Mesothelial cell of epicardium (in vitro differentiated cells): ENCODE data around the gene TCHH. TPM values are rescaled to one million over a fixed set of nuclear protein-coding genes. Genes with fewer than 3 reads are reported as not detected.

Source experiments
- DNase-seq, 2 experiments: peaks; one replicate each; pipeline ENCODE4 v3.0.0; 2021; ENCODE audit warnings: low spot score in 2 of 2; ENCODE audit not compliant: unreplicated experiment in 2 of 2
- H3K27ac Mint-ChIP-seq: 2 replicates; pipeline ENCODE4 v1.8.0; 2021; ENCODE audit warnings: mixed read lengths
- H3K27me3 Mint-ChIP-seq: 2 replicates; pipeline ENCODE4 v1.8.0; 2021; ENCODE audit warnings: low read depth, mixed read lengths
- H3K36me3 Mint-ChIP-seq: 2 replicates; pipeline ENCODE4 v1.8.0; 2021; ENCODE audit warnings: mixed read lengths
- H3K4me1 Mint-ChIP-seq: 2 replicates; pipeline ENCODE4 v1.8.0; 2021; ENCODE audit warnings: mixed read lengths
- H3K4me3 Mint-ChIP-seq: 2 replicates; pipeline ENCODE4 v1.8.0; 2021; ENCODE audit warnings: mild to moderate bottlenecking, moderate library complexity, mixed read lengths
- H3K9me3 Mint-ChIP-seq: 2 replicates; pipeline ENCODE4 v1.8.0; 2021; ENCODE audit warnings: mixed read lengths
- total RNA-seq: library from RNA; stranded (reverse); gene quantifications from 3 replicates; pipeline ENCODE4 v1.2.1, GENCODE V29; 2021
- TF ChIP-seq, protein P1 (sequence below): fragments of 200-600 bp; sonication (generic); IDR thresholded peaks from one replicate; pipeline ENCODE4 v1.5.0; 2021; ENCODE audit warnings: antibody characterized with exemption; ENCODE audit not compliant: unreplicated experiment

TCHH gene
- total RNA-seq, 1 donor from 2014 or later = not detected

DNA sequence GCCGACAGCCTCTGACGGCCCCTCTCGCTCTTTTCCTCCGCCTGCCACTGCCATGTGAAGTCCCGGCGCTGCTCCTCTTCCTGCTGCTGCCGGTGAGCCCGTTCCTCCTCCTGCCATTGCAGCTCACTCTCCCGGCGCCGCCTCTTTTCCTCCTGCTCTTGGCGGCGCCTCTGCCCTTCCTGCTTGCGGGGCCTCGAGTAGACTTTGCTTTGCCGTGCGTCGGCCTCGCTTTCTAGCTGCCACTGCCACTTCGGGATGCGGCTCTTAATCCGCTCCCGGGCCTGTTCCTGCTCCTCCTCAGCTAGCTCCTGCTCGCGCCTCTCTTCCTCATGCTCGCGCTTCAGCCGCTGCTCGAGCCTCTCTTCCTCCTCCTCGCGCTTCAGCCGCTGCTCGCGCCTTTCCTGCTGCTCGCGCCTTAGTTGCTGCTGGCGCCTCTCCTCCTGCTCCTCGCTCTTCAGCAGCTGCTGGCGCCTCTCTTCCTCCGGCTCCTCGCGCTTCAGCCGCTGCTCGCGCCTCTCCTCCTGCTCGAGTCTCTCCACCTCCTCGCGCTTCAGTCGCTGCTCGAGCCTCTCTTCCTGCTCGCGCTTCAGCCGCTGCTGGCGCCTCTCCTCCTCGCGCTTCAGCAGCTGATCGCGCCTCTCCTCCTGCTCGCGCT is 4.3 kb downstream of the TCHH start:
- DNase-seq = no peak
- TF ChIP-seq, protein P1, sequence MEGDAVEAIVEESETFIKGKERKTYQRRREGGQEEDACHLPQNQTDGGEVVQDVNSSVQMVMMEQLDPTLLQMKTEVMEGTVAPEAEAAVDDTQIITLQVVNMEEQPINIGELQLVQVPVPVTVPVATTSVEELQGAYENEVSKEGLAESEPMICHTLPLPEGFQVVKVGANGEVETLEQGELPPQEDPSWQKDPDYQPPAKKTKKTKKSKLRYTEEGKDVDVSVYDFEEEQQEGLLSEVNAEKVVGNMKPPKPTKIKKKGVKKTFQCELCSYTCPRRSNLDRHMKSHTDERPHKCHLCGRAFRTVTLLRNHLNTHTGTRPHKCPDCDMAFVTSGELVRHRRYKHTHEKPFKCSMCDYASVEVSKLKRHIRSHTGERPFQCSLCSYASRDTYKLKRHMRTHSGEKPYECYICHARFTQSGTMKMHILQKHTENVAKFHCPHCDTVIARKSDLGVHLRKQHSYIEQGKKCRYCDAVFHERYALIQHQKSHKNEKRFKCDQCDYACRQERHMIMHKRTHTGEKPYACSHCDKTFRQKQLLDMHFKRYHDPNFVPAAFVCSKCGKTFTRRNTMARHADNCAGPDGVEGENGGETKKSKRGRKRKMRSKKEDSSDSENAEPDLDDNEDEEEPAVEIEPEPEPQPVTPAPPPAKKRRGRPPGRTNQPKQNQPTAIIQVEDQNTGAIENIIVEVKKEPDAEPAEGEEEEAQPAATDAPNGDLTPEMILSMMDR = no peak
- no peaks in the 10 kb centered on the region for H3K36me3 Mint-ChIP-seq
- H3K4me1 Mint-ChIP-seq = no peaks in the 10 kb centered on the region
- no peak overlapping the region for H3K4me3 Mint-ChIP-seq
- H3K27me3 Mint-ChIP-seq = peaks cover 1% of the 10 kb centered on the region
- no peak overlapping the region for H3K27ac Mint-ChIP-seq
- peaks cover 7% of the 10 kb centered on the region for H3K9me3 Mint-ChIP-seq

DNA sequence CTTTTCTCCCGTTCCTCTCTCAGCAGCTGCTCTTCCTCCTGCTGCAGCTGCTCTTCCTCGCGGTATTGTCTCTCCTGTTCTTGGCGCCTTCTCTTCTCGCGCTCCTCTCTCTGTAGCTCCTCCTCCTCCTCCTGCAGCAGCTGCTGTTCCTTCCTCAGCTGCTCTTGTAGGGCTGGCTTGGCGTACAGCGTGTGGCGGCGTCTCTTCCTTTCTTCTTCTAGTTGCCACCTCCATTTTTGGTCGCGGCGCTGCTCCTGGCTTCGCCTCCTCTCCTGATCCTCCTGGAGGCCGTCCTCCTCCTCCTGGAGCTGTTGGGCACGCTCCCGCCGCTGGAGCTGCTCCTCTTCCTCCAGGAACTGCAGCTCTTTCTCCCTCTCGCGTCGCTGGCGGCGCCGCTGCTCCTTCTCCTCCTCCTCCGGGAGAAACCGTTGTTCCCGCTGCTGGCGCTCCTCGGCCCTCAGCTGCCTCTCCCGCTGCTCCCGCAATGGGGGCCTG is 4.8 kb downstream of the TCHH start:
- H3K4me1 Mint-ChIP-seq = no peaks in the 10 kb centered on the region
- H3K36me3 Mint-ChIP-seq = no peaks in the 10 kb centered on the region
- H3K9me3 Mint-ChIP-seq = peaks cover 5% of the 10 kb centered on the region
- peaks cover 3% of the 10 kb centered on the region for H3K27me3 Mint-ChIP-seq
- DNase-seq = no peak
- TF ChIP-seq, protein P1 = no peak
- no peak overlapping the region for H3K4me3 Mint-ChIP-seq
- no peak overlapping the region for H3K27ac Mint-ChIP-seq

DNA sequence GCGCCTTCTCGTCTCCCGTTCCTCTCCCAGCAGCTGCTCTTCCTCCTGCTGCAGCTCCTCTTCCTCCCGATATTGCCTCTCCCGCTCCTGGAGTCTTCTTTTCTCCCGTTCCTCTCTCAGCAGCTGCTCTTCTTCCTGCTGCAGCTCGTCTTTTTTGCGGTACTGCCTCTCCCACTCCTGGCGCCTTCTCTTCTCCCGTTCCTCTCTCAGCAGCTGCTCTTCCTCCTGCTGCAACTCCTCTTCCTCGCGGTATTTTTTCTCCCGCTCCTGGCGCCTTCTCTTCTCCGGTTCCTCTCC is 5.3 kb downstream of the TCHH start:
- DNase-seq = no peak
- H3K4me3 Mint-ChIP-seq = no peak overlapping the region
- no peaks in the 10 kb centered on the region for H3K4me1 Mint-ChIP-seq
- TF ChIP-seq, protein P1 = no peak
- peaks cover 6% of the 10 kb centered on the region for H3K27me3 Mint-ChIP-seq
- no peak overlapping the region for H3K27ac Mint-ChIP-seq
- H3K9me3 Mint-ChIP-seq = peaks cover 5% of the 10 kb centered on the region
- no peaks in the 10 kb centered on the region for H3K36me3 Mint-ChIP-seq

DNA sequence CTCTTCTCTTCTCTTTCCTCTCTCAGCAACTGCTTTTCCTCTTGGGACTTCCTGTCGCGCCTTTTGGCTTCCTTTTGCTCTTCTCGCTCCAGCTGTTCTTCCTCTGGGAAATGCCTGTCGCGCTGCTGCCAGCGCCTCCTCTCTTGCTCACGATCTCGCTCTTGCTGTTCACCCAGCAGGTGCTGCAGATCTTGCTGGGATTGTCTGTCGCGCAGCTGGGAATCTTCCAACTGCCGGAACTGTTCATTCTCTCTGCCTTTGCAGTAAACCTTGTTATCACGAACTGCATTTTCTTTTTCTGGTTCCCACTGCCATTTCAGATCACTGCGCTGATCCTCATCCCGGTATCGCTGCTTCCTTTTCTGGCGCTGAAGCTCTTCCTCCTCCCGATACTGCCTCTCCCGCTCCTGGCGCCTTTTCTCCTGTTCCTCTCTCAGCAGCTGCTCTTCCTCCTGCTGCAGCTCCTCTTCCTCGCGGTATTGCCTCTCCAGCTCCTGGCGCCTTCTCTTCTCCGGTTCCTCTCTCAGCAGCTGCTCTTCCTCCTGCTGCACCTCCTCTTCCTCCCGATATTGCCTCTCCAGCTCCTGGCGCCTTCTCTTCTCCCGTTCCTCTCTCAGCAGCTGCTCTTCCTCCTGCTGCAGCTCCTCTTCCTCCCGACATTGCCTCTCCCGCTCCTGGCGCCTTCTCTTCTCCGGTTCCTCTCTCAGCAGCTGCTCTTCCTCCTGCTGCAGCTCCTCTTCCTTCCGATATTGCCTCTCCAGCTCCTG is 5.8 kb downstream of the TCHH start:
- peaks cover 5% of the 10 kb centered on the region for H3K9me3 Mint-ChIP-seq
- no peak overlapping the region for H3K27ac Mint-ChIP-seq
- no peaks in the 10 kb centered on the region for H3K36me3 Mint-ChIP-seq
- no peak for DNase-seq
- TF ChIP-seq, protein P1 = no peak
- no peaks in the 10 kb centered on the region for H3K4me1 Mint-ChIP-seq
- peaks cover 8% of the 10 kb centered on the region for H3K27me3 Mint-ChIP-seq
- no peak overlapping the region for H3K4me3 Mint-ChIP-seq

DNA sequence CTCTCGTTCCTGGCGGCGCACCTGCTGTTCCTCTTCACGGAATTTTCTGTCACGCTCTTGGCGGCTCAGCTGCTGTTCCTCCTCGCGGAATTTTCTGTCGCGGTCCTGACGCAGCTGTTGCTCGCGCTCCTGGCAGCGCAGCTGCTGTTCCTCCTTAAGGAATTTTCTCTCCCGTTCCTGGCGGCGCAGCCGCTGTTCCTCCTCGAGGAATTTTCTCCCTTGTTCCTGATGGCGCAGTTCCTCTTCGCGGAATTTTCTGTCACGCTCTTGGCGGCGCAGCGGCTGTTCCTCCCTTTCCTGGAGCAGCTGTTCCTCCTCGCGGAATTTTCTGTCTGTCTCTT is 6.4 kb downstream of the TCHH start:
- TF ChIP-seq, protein P1 = no peak
- no peaks in the 10 kb centered on the region for H3K36me3 Mint-ChIP-seq
- peaks cover 8% of the 10 kb centered on the region for H3K27me3 Mint-ChIP-seq
- no peak overlapping the region for H3K4me3 Mint-ChIP-seq
- H3K27ac Mint-ChIP-seq = no peak overlapping the region
- H3K9me3 Mint-ChIP-seq = peaks cover 5% of the 10 kb centered on the region
- DNase-seq = no peak
- no peaks in the 10 kb centered on the region for H3K4me1 Mint-ChIP-seq
